ENCODE data around the gene ZNF184.

DNA sequence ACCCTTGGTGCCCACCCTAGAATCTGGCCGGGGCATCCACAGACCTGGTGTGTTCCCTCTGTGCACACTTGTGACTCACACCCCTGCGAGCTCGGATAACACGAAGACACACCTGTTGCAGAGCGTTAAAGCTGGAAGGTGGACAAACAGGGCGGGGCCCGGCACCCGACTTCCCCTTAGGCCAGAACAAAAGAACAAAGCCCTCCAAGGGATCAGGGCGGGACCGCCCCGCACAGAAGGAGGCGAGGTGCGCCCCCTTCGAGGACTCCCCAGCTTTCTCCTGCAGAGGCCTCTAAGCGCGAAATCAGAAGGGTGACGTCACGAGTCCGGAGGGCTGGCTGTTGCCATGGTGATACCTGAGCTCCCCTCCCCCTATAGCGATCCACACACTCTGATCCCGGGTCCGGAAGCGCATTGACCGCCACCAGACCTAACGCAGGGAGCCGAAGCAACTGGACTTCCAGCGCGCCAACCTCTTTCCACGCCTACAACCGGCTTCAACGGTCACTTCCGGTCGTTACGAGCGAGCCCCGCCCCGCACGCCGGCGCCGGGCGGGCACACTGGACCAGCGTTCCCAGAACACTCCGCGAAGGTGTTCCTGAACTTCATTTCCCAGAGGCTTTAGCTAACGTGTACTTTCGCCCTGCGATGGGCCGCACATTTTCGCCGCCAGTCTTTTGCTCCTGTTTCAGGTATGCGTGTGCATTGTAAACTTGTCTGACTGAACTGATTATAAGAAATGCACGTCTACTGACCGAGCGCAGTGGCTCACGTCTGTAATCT lies at the start of gene ZNF184:
- no peak for TF ChIP-seq USF1 (CRISPR knock-in tag; IDR thresholded peaks at IDR 0.05)
- TF ChIP-seq, protein P1, sequence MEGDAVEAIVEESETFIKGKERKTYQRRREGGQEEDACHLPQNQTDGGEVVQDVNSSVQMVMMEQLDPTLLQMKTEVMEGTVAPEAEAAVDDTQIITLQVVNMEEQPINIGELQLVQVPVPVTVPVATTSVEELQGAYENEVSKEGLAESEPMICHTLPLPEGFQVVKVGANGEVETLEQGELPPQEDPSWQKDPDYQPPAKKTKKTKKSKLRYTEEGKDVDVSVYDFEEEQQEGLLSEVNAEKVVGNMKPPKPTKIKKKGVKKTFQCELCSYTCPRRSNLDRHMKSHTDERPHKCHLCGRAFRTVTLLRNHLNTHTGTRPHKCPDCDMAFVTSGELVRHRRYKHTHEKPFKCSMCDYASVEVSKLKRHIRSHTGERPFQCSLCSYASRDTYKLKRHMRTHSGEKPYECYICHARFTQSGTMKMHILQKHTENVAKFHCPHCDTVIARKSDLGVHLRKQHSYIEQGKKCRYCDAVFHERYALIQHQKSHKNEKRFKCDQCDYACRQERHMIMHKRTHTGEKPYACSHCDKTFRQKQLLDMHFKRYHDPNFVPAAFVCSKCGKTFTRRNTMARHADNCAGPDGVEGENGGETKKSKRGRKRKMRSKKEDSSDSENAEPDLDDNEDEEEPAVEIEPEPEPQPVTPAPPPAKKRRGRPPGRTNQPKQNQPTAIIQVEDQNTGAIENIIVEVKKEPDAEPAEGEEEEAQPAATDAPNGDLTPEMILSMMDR (IDR thresholded peaks at IDR 0.05): no peak
- TF ChIP-seq TP53 (CRISPR knock-in tag; IDR thresholded peaks at IDR 0.05): no peak
- TF ChIP-seq PREB (CRISPR knock-in tag; IDR thresholded peaks at IDR 0.05; ENCODE audit: borderline replicate concordance): no peak; the same call in 1 of the 2 replicates
- TF ChIP-seq, protein P2, sequence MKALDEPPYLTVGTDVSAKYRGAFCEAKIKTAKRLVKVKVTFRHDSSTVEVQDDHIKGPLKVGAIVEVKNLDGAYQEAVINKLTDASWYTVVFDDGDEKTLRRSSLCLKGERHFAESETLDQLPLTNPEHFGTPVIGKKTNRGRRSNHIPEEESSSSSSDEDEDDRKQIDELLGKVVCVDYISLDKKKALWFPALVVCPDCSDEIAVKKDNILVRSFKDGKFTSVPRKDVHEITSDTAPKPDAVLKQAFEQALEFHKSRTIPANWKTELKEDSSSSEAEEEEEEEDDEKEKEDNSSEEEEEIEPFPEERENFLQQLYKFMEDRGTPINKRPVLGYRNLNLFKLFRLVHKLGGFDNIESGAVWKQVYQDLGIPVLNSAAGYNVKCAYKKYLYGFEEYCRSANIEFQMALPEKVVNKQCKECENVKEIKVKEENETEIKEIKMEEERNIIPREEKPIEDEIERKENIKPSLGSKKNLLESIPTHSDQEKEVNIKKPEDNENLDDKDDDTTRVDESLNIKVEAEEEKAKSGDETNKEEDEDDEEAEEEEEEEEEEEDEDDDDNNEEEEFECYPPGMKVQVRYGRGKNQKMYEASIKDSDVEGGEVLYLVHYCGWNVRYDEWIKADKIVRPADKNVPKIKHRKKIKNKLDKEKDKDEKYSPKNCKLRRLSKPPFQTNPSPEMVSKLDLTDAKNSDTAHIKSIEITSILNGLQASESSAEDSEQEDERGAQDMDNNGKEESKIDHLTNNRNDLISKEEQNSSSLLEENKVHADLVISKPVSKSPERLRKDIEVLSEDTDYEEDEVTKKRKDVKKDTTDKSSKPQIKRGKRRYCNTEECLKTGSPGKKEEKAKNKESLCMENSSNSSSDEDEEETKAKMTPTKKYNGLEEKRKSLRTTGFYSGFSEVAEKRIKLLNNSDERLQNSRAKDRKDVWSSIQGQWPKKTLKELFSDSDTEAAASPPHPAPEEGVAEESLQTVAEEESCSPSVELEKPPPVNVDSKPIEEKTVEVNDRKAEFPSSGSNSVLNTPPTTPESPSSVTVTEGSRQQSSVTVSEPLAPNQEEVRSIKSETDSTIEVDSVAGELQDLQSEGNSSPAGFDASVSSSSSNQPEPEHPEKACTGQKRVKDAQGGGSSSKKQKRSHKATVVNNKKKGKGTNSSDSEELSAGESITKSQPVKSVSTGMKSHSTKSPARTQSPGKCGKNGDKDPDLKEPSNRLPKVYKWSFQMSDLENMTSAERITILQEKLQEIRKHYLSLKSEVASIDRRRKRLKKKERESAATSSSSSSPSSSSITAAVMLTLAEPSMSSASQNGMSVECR (CRISPR knock-in tag; IDR thresholded peaks at IDR 0.05; ENCODE audit: borderline replicate concordance): peak; percentile 52; the same call in 1 of the 2 replicates
- TF ChIP-seq SMAD4 (CRISPR knock-in tag; IDR thresholded peaks at IDR 0.05): no peak
- TF ChIP-seq, protein P3, sequence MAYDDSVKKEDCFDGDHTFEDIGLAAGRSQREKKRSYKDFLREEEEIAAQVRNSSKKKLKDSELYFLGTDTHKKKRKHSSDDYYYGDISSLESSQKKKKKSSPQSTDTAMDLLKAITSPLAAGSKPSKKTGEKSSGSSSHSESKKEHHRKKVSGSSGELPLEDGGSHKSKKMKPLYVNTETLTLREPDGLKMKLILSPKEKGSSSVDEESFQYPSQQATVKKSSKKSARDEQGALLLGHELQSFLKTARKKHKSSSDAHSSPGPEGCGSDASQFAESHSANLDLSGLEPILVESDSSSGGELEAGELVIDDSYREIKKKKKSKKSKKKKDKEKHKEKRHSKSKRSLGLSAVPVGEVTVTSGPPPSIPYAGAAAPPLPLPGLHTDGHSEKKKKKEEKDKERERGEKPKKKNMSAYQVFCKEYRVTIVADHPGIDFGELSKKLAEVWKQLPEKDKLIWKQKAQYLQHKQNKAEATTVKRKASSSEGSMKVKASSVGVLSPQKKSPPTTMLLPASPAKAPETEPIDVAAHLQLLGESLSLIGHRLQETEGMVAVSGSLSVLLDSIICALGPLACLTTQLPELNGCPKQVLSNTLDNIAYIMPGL (CRISPR knock-in tag; IDR thresholded peaks at IDR 0.05): peak; percentile 58
- no peak for TF ChIP-seq FOXJ3 (CRISPR knock-in tag; IDR thresholded peaks at IDR 0.05; ENCODE audit: borderline replicate concordance)
- no peak for TF ChIP-seq E2F4 (CRISPR knock-in tag; IDR thresholded peaks at IDR 0.05; ENCODE audit: borderline replicate concordance, low read depth)
- no peak for TF ChIP-seq TEAD1 (CRISPR knock-in tag; IDR thresholded peaks at IDR 0.05)
- no peak for TF ChIP-seq SMAD3 (CRISPR knock-in tag; IDR thresholded peaks at IDR 0.05; ENCODE audit: borderline replicate concordance)
- TF ChIP-seq ZNF317 (CRISPR knock-in tag; IDR thresholded peaks at IDR 0.05; ENCODE audit: borderline replicate concordance, low read depth): no peak
- no peak for TF ChIP-seq STAT6 (CRISPR knock-in tag; conservative IDR thresholded peaks at IDR 0.05; ENCODE audit: low read depth)
